ENCODE data around the gene RCBTB1.
"Not testable (repeated sequence)": the region's sequence is repeated elsewhere in the genome, so short reads cannot be mapped to it uniquely, and the experiment has no call there.

RCBTB1 gene

DNA sequence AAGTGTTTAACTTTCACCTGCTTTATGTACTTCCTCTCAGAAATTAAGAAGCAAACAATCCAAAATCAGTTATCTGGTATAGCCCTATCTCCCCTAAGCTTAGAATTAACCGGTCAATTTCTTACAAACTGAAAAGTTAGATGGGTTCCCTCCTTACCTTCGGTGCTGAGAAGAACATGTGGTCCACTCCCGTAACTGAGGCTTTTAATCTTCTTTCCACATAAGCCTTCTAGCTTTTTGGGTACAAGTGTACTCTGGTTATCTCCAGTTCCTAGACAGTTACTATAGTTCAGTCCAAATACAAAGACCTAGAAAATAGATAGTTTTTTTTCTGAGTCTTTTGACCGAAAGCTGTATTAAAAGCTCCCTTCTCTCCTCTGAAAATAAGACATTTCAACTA, 18.9 kb downstream of the RCBTB1 start:
- no peak for DNase-seq (ENCODE audit: low read depth)
- no peak for TF ChIP-seq CTCF (IDR thresholded peaks at IDR 0.05; ENCODE audit: low read depth, low read length, missing control alignments)
- no peak overlapping the region for H3K4me3 ChIP-seq (ENCODE audit: low read depth, low read length)

DNA sequence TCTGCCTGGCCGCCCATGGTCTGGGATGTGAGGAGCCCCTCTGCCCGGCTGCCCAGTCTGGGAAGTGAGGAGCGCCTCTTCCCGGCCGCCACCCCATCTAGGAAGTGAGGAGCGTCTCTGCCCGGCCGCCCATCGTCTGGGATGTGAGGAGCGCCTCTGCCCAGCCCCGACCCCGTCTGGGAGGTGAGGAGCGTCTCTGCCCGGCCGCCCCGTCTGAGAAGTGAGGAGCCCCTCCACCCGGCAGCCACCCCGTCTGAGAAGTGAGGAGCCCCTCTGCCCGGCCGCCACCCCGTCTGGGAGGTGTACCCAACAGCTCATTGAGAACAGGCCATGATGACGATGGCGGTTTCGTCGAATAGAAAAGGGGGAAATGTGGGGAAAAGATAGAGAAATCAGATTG, 19.9 kb downstream of the RCBTB1 start:
- H3K4me3 ChIP-seq (ENCODE audit: low read depth, low read length); DNase-seq (ENCODE audit: low read depth): not testable (repeated sequence)

DNA sequence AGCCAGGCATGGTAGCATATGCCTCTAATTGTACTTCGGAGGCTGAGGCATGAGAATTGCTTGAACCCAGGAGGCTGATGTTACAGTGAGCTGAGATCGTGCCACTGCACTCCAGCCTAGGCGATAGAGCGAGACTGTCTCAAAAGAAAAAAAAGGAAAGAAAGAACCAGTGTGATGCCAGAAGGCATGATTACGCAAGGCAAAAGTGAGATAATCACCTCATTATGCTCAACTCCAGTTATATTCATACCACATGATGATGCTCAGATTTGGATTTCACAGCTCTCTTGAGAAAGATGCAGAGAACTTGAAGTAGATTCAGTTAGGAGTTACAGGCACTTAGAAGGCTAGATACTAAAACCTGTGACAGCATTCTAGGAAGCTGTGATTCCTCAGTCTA, 21.8 kb downstream of the RCBTB1 start:
- TF ChIP-seq CTCF (IDR thresholded peaks at IDR 0.05; ENCODE audit: low read depth, low read length, missing control alignments): no peak
- no peak for DNase-seq (ENCODE audit: low read depth)
- H3K4me3 ChIP-seq (ENCODE audit: low read depth, low read length): no peak overlapping the region

GRCh38 chr13:49561062-49561410, 24.3 kb downstream of the RCBTB1 start:
- H3K4me3 ChIP-seq (ENCODE audit: low read depth, low read length): no peak overlapping the region
- TF ChIP-seq CTCF (IDR thresholded peaks at IDR 0.05; ENCODE audit: low read depth, low read length, missing control alignments): no peak
- DNase-seq (ENCODE audit: low read depth): no peak

GRCh38 chr13:49560270-49561061, 24.9 kb downstream of the RCBTB1 start:
- H3K4me3 ChIP-seq (ENCODE audit: low read depth, low read length): no peak overlapping the region
- no peak for DNase-seq (ENCODE audit: low read depth)
- peak; percentile 7 for TF ChIP-seq CTCF (IDR thresholded peaks at IDR 0.05; ENCODE audit: low read depth, low read length, missing control alignments)

- no peak for DNase-seq (ENCODE audit: low read depth)
- TF ChIP-seq CTCF (IDR thresholded peaks at IDR 0.05; ENCODE audit: low read depth, low read length, missing control alignments): no peak
Measured at GRCh38 chr13:49559006-49559405, 26.4 kb downstream of the RCBTB1 start.

DNA sequence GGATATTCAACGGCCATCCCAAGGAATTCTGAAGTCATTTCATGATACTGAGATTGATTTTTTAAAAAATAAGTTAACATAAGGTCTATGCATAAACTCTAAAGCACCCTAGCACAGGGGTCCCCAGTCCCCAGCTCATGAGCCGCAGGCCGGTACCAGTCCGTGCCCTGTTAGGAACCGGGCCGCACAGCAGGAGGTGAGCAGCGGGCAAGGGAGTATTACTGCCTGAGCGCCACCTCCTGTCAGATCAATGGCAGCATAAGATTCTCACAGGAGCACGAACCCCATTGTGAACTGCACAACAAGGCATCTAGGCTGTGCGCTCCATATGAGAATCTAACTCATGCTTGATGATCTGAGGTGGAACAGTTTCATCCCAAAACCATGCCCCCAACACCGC, 31.0 kb downstream of the RCBTB1 start:
- no peak for TF ChIP-seq CTCF (IDR thresholded peaks at IDR 0.05; ENCODE audit: low read depth, low read length, missing control alignments)
- DNase-seq (ENCODE audit: low read depth): no peak
- H3K4me3 ChIP-seq (ENCODE audit: low read depth, low read length): no peak overlapping the region

More at GRCh38 chr13:49559006-49559405, 26.4 kb downstream of the RCBTB1 start:
- no peak overlapping the region for H3K4me3 ChIP-seq (ENCODE audit: low read depth, low read length)

Measured in GM12864 (cell line).